ENCODE measurements around the gene LTBR. TPM values are rescaled to one million over a fixed set of nuclear protein-coding genes. Genes with fewer than 3 reads are reported as not detected.

The LTBR gene
- total and polyA plus RNA-seq, 2 of the 4 experiments (the other 2 are of a cell fraction) = 19.7 to 62.5 TPM

GRCh38 chr12:6351622-6352021 is 32.3 kb upstream of the LTBR start:
- Histone ChIP-seq H4K8ac (ENCODE audit: low read depth in 2 of 2, low read length in 2 of 2) (no peak overlapping the region), H4K5ac (ENCODE audit: low read depth, low read length) (no peak overlapping the region), H2AK9ac (replicated peaks; ENCODE audit: low read depth, low read length, poor library complexity) (no peak overlapping the region), H2AFZ (replicated peaks; ENCODE audit: low read length, poor library complexity) (no peak overlapping the region), H2AK5ac (ENCODE audit: low read depth, low read length) (no peak overlapping the region), H3K79me1 (ENCODE audit: low read depth in 1 of 2, low read length in 2 of 2) (no peaks in the 10 kb centered on the region), H3K4me1 (ENCODE audit: control insufficient read depth, insufficient read depth, low read length) (peaks cover 8% of the 10 kb centered on the region), H4K91ac (ENCODE audit: insufficient read depth, low read depth, low read length) (no peak overlapping the region), H2BK5ac (ENCODE audit: low read depth, low read length, poor library complexity, severe bottlenecking) (no peak overlapping the region), H3K9me3 (ENCODE audit: control insufficient read depth, insufficient read depth, low read length) (no peaks in the 10 kb centered on the region), H3K4me2 (ENCODE audit: low read depth, low read length) (no peak overlapping the region), H2BK120ac (ENCODE audit: low read depth, low read length) (no peak overlapping the region), H3K4ac (ENCODE audit: low read depth, low read length) (no peak overlapping the region), H3K4me3 (ENCODE audit: insufficient read depth, low read depth, low read length) (no peak overlapping the region), H3K56ac (ENCODE audit: extremely low read depth, insufficient read depth, low read length) (no peak overlapping the region), H3K27me3 (ENCODE audit: control insufficient read depth, insufficient read depth, low read length) (peaks cover 6% of the 10 kb centered on the region), H3K18ac (ENCODE audit: low read depth, low read length) (no peak overlapping the region), H2BK20ac (ENCODE audit: low read depth, low read length) (no peak overlapping the region), H3K14ac (replicated peaks; ENCODE audit: low read depth, low read length) (no peak overlapping the region), H3K9ac (ENCODE audit: low read depth, low read length) (no peak overlapping the region), H3K27ac (ENCODE audit: insufficient read depth, low read length) (no peak overlapping the region), H3K23ac (ENCODE audit: low read depth, low read length) (no peak overlapping the region), H2BK15ac (ENCODE audit: low read depth, low read length) (no peak overlapping the region), H3K9me1 (ENCODE audit: insufficient read depth, low read length) (peaks cover 5% of the 10 kb centered on the region; the same call in 1 of the 2 replicates), H4K20me1 (ENCODE audit: insufficient read depth, low read length) (no peaks in the 10 kb centered on the region), H3K36me3 (ENCODE audit: control insufficient read depth, insufficient read depth, low read length) (no peaks in the 10 kb centered on the region)
- dilution Hi-C loops (cut with HindIII; ENCODE audit: low sequenced_read_pairs, unreplicated experiment) = no loop called here
- in situ Hi-C loops (cut with MboI; ENCODE audit: low sequenced_read_pairs) = no loop called here
- BruUV-seq (replicated peaks) = no TSS peak
- CTCF ChIA-PET = interaction anchor here (1.1 kb wide), 1 partner anchor 12 kb away, joined by 4 read pairs; no protein-coding TSS in a partner anchor
- no peak for ATAC-seq (ENCODE audit: low read depth)
- no peak for DNase-seq
- WGBS, 2 experiments (ENCODE audit: extremely low coverage in 2 of 2, insufficient read length in 1 of 2) = 100% methylated on average over 2 of the region's 5 CpGs; no CpG with 5 or more reads in 1 of the 2 experiments
- intact Hi-C loops (cut with micrococcal nuclease) = no loop called here
- TF ChIP-seq POLR2A (IDR thresholded peaks at IDR 0.05; ENCODE audit: low read depth, low read length) (no peak), RAD21 (IDR thresholded peaks at IDR 0.05; ENCODE audit: low read length) (no peak), FOS (IDR thresholded peaks at IDR 0.05; ENCODE audit: low read depth, low read length) (no peak), BHLHE40 (IDR thresholded peaks at IDR 0.05; ENCODE audit: low read depth, low read length) (no peak)
- POLR2A ChIA-PET (ENCODE audit: unreplicated experiment) = no interaction called here
